GM12878 (cell line): ENCODE data around the gene NCBP3. TPM values are rescaled to one million over a fixed set of nuclear protein-coding genes. Genes with fewer than 3 reads are reported as not detected.

Experiments
- ATAC-seq: fragments of 200-7000 bp; cut with Tn5 transposase; 3 replicates; pipeline ENCODE4 v1.9.1; 2020; ENCODE audit warnings: mild to moderate bottlenecking, moderate library complexity
- BruUV-seq: library from RNA; stranded (reverse); fragments of 400-500 nt; replicated peaks from 2 replicates; lab custom pipeline; 2021; lab: Mats Ljungman, UMichigan
- CTCF ChIA-PET: fragments of 300-600 bp; sonication (Branson Sonifier 250); formaldehyde crosslinking; extraction: SDS; loops from one replicate; lab custom pipeline; 2021; ENCODE audit warnings: inconsistent platforms; lab: Yijun Ruan, JAX
- POLR2A ChIA-PET: fragments of 350-600 bp; formaldehyde crosslinking; extraction: SDS; loops from one replicate; lab custom pipeline; 2021; ENCODE audit warnings: inconsistent platforms; lab: Charles Lee
- RAD21 ChIA-PET: fragments of 300-600 bp; sonication (Branson Sonifier 250); formaldehyde crosslinking; loops from one replicate; lab custom pipeline; 2023; ENCODE audit warnings: antibody characterized with exemption; ENCODE audit not compliant: unreplicated experiment; lab: Charles Lee
- SMC1A ChIA-PET: fragments of 300-600 bp; sonication (Branson Sonifier 250); formaldehyde crosslinking; loops from one replicate; lab custom pipeline; 2023; ENCODE audit not compliant: unreplicated experiment, uncharacterized antibody; lab: Charles Lee
- DNase-seq: peaks from one replicate; pipeline ENCODE4 v3.0.0-alpha.2; 2011; ENCODE audit warnings: low read depth, low spot score
- FAIRE-seq: peaks from 3 replicates; lab custom pipeline; 2011; peaks lifted over from hg19 to GRCh38; lab: Jason Lieb, UNC
- H2AFZ ChIP-seq: 2 replicates; pipeline ENCODE4 v1.6.0; 2011; ENCODE audit warnings: low read depth, low read length, control low read depth; ENCODE audit not compliant: control insufficient read depth
- H3K27ac ChIP-seq: 2 replicates; pipeline ENCODE4 v1.5.1; 2011; ENCODE audit warnings: control low read depth; ENCODE audit not compliant: control insufficient read depth, insufficient read depth
- H3K27me3 ChIP-seq, 2 experiments: replicated peaks in 1 of 2; 2 replicates each; pipeline versions ENCODE4 v1.6.0 to v1.6.1; 2011; ENCODE audit warnings: low read length in 1 of 2; ENCODE audit not compliant: control insufficient read depth in 2 of 2, insufficient read depth in 2 of 2
- H3K36me3 ChIP-seq, 2 experiments: 2 replicates each; pipeline ENCODE4 v1.5.1; 2011; ENCODE audit warnings: low read length in 1 of 2; ENCODE audit not compliant: control insufficient read depth in 2 of 2, insufficient read depth in 2 of 2
- H3K4me1 ChIP-seq: 2 replicates; pipeline ENCODE4 v1.6.1; 2011; ENCODE audit warnings: mild to moderate bottlenecking, low read length, moderate library complexity, mixed read lengths; ENCODE audit not compliant: control insufficient read depth, insufficient read depth
- H3K4me2 ChIP-seq: 2 replicates; pipeline ENCODE4 v1.6.0; 2011; ENCODE audit warnings: control low read depth; ENCODE audit not compliant: control insufficient read depth, insufficient read depth
- H3K4me3 ChIP-seq: fragments of 200-600 bp; sonication (generic); 2 replicates; pipeline ENCODE4 v1.5.1; 2016
- H3K79me2 ChIP-seq: 2 replicates; pipeline ENCODE4 v1.6.0; 2011; ENCODE audit warnings: low read length; ENCODE audit not compliant: control insufficient read depth, insufficient read depth
- H3K9ac ChIP-seq: 2 replicates; pipeline ENCODE4 v1.8.0; 2011; ENCODE audit warnings: low read length, control low read depth, mixed read lengths; ENCODE audit not compliant: control insufficient read depth, insufficient read depth
- H3K9me3 ChIP-seq: replicated peaks from 3 replicates; pipeline ENCODE4 v1.5.1; 2011; ENCODE audit warnings: mild to moderate bottlenecking, low read length; ENCODE audit not compliant: control insufficient read depth, insufficient read depth
- H4K20me1 ChIP-seq: 2 replicates; pipeline ENCODE4 v1.6.0; 2011; ENCODE audit not compliant: control insufficient read depth, insufficient read depth
- BACH1 ChIP-seq: fragments of 450-650 bp; IDR thresholded peaks from 2 replicates; pipeline ENCODE4 v1.6.1; 2017; ENCODE audit warnings: mild to moderate bottlenecking, borderline replicate concordance
- BHLHE40 ChIP-seq, 2 experiments: fragments of 450-650 bp in 1 of 2; IDR thresholded peaks; 2 replicates each; pipeline ENCODE4 v1.6.1; 2011 to 2017; ENCODE audit warnings: low read depth in 2 of 2, borderline replicate concordance in 1 of 2, improper control_type of control experiment in 1 of 2, low read length in 1 of 2, mild to moderate bottlenecking in 1 of 2
- CBFB ChIP-seq: IDR thresholded peaks from 2 replicates; pipeline ENCODE4 v1.6.1; 2016; ENCODE audit warnings: antibody characterized with exemption, low read depth
- CREM ChIP-seq: IDR thresholded peaks from 2 replicates; pipeline ENCODE4 v1.6.1; 2014; ENCODE audit warnings: antibody characterized with exemption, low read depth
- EED ChIP-seq: sonication (generic); IDR thresholded peaks from 2 replicates; pipeline ENCODE4 v1.6.1; 2016; ENCODE audit warnings: antibody characterized with exemption, low read depth
- EGR1 ChIP-seq, 2 experiments: IDR thresholded peaks; 1 replicate in 1 of 2; 2 replicates in 1 of 2; pipeline ENCODE4 v1.6.1; 2011 to 2012; ENCODE audit warnings: low read depth in 2 of 2, low read length in 2 of 2, borderline replicate concordance in 1 of 2, mild to moderate bottlenecking in 1 of 2, moderate library complexity in 1 of 2
- ETV6 ChIP-seq, 2 experiments: fragments of 450-650 bp in 1 of 2; IDR thresholded peaks in 1 of 2; conservative IDR thresholded peaks in 1 of 2; 2 replicates each; pipeline ENCODE4 v1.6.1; 2014; ENCODE audit warnings: antibody characterized with exemption in 1 of 2, borderline replicate concordance in 1 of 2, low read depth in 1 of 2, mild to moderate bottlenecking in 1 of 2, moderate library complexity in 1 of 2
- JUNB ChIP-seq: IDR thresholded peaks from 2 replicates; pipeline ENCODE4 v1.6.1; 2016; ENCODE audit warnings: antibody characterized with exemption, mild to moderate bottlenecking
- MEF2A ChIP-seq: IDR thresholded peaks from 2 replicates; pipeline ENCODE4 v1.6.1; 2011; ENCODE audit warnings: low read depth, mild to moderate bottlenecking, low read length, moderate library complexity; ENCODE audit not compliant: insufficient read depth
- MTA3 ChIP-seq: IDR thresholded peaks from 2 replicates; pipeline ENCODE4 v1.6.1; 2012; ENCODE audit warnings: low read length, inconsistent platforms, borderline replicate concordance
- SIX5 ChIP-seq: IDR thresholded peaks from 2 replicates; pipeline ENCODE4 v1.6.1; 2011; ENCODE audit warnings: mild to moderate bottlenecking, low read depth, low read length, moderate library complexity; ENCODE audit not compliant: severe bottlenecking
- STAT1 ChIP-seq: fragments of 450-650 bp; conservative IDR thresholded peaks from 2 replicates; pipeline ENCODE4 v1.6.1; 2014; ENCODE audit warnings: antibody characterized with exemption, mild to moderate bottlenecking
- YY1 ChIP-seq: IDR thresholded peaks from 2 replicates; pipeline ENCODE4 v1.6.1; 2011; ENCODE audit warnings: low read depth, mild to moderate bottlenecking, low read length
- ZBED1 ChIP-seq: IDR thresholded peaks from 2 replicates; pipeline ENCODE4 v1.6.1; 2016; ENCODE audit warnings: borderline replicate concordance
- WGBS: methylation state at CpG from one replicate; pipeline ENCODE4 v1.1.6; 2016; ENCODE audit warnings: low lambda C conversion rate; ENCODE audit not compliant: insufficient replicate concordance, insufficient coverage; ENCODE audit errors: missing lambda C conversion rate; 5-methylcytosine and 5-hydroxymethylcytosine counted together
- in situ Hi-C: fragments of 300-500 bp; cut with MboI; formaldehyde crosslinking; loops from 9 replicates; pipeline ENCODE4 v1.14.3; 2018; ENCODE audit warnings: mixed read lengths
- intact Hi-C: fragments of 100-400 bp; cut with micrococcal nuclease; formaldehyde crosslinking; loops from one replicate; pipeline ENCODE4 v1.14.2; 2022; ENCODE audit not compliant: unreplicated experiment
- polyA plus RNA-seq, 11 experiments: library from polyadenylated mRNA; depleted of rRNA in 4 of 11; unstranded in 6 of 11; stranded (reverse) in 5 of 11; fragments of >200 nt; fragmentation: Nextera tagmentation in 4 of 11; fragmentation: Illumina TruSeq in 1 of 11; extraction: Ambion mirVana in 4 of 11; extraction: Trizol in 1 of 11; gene quantifications; 1 replicate in 1 of 11; 2 replicates in 10 of 11; pipeline versions ENCODE4 v1.2.1 to v1.2.3, GENCODE V29; 2011 to 2016; ENCODE audit warnings: inconsistent platforms in 2 of 11, missing spikeins in 2 of 11, low read depth in 1 of 11
- total RNA-seq, 4 experiments: library from RNA; depleted of rRNA in 3 of 4; stranded (reverse); fragments of >200 nt in 3 of 4; fragmentation: Illumina TruSeq in 1 of 4; extraction: Trizol in 1 of 4; gene quantifications; 2 replicates each; pipeline versions ENCODE4 v1.2.1 to v1.2.3, GENCODE V29; 2013 to 2021
- TF ChIP-seq, protein P1 (sequence below): IDR thresholded peaks from 2 replicates; pipeline ENCODE4 v1.6.1; 2011; ENCODE audit warnings: borderline replicate concordance, low read depth, mild to moderate bottlenecking, moderate library complexity, mixed read lengths, low read length; ENCODE audit not compliant: insufficient read depth; ENCODE audit errors: extremely low read length
- TF ChIP-seq, protein P2 (sequence below): fragments of 450-650 bp; IDR thresholded peaks from 2 replicates; pipeline ENCODE4 v1.6.1; 2016; ENCODE audit warnings: mild to moderate bottlenecking
- TF ChIP-seq, protein P3 (sequence below): fragments of 450-650 bp; IDR thresholded peaks from 2 replicates; pipeline ENCODE4 v1.6.1; 2016; ENCODE audit warnings: mild to moderate bottlenecking, moderate library complexity, borderline replicate concordance

The NCBP3 gene
- total and polyA plus RNA-seq, 10 of the 15 experiments (the other 5 are each of a cell fraction or from before 2014, with no cell fraction given) = 5.2 to 32.0 (median 23.2) TPM

DNA sequence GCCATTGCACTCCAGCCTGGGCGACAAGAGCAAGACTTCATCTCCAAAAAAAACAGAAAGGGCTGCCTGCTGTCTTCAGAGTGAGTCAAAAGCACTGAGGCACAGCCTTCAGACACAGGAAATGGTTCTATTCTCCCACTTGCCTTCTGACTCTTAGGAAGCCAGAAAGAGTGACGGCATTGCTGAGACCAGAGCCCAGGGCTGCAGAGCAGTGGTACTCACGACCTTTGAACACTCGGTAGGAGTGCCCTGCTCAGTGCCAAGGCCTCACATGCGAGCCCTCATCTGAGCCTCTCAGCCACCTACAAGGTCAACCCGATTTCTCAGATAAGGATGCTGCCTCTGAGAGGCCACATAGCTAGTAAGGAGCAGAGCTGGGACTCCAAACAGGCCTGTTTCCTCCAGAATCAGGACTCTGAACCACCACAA lies 41.5 kb downstream of the NCBP3 start:
- ChIA-PET SMC1A (interaction anchor here (0.6 to 3.9 kb wide), 9 partner anchors 8 to 95 kb away, joined by 3 to 22 read pairs (median 4); no protein-coding TSS in a partner anchor), RAD21 (interaction anchor here (0.9 to 2.3 kb wide), 5 partner anchors 23 to 160 kb away, joined by 3 to 20 read pairs (median 3); no protein-coding TSS in a partner anchor), POLR2A (interaction anchor here (1.0 to 1.3 kb wide), 2 partner anchors 8 to 78 kb away, joined by 3 to 4 read pairs; no protein-coding TSS in a partner anchor), CTCF (interaction anchor here (0.9 to 3.9 kb wide), 8 partner anchors 8 to 157 kb away, joined by 3 to 32 read pairs (median 4); no protein-coding TSS in a partner anchor)
- Histone ChIP-seq H3K79me2 (no peaks in the 10 kb centered on the region), H4K20me1 (no peaks in the 10 kb centered on the region), H2AFZ (peak overlapping the region; percentile 32; the same call in 1 of the 2 replicates), H3K9ac (no peak overlapping the region; the same call in 1 of the 2 replicates), H3K36me3 (no peaks in the 10 kb centered on the region; a peak in 1 of 4 replicates), H3K4me1 (peaks cover 18% of the 10 kb centered on the region), H3K9me3 (no peaks in the 10 kb centered on the region), H3K27ac (peak overlapping the region; percentile 67), H3K4me3 (peak overlapping the region; percentile 28; the same call in 1 of the 2 replicates), H3K27me3 (no peaks in the 10 kb centered on the region), H3K4me2 (peak overlapping the region; percentile 64)
- ATAC-seq = peak; percentile 95
- in situ Hi-C loops = no loop called here
- FAIRE-seq = no peak
- intact Hi-C loops = no loop called here
- BruUV-seq = no TSS peak
- 1% methylated on average over 6 of the region's 6 CpGs for WGBS
- peak; percentile 63 for DNase-seq
- TF ChIP-seq STAT1 (no peak), BACH1 (no peak), CBFB (0 out of 2 replicates have a peak, but pooled peaks have one; percentile 5), EED (peak; percentile 72), MTA3 (0 out of 2 replicates have a peak, but pooled peaks have one; percentile 41), ETV6 (conservative IDR thresholded peaks at IDR 0.05 in 1 of 2, IDR thresholded peaks at IDR 0.05 in 1 of 2; ENCODE audit: borderline replicate concordance in 1 of 2, low read depth in 1 of 2) (peak in 1 of 2 experiments; percentile 68; a peak in 2 of 4 replicates), EGR1 (IDR thresholded peaks at IDR 0.05; ENCODE audit: borderline replicate concordance in 1 of 2, low read depth in 2 of 2, low read length in 2 of 2) (no peak), BHLHE40 (IDR thresholded peaks at IDR 0.05; ENCODE audit: borderline replicate concordance in 1 of 2, low read depth in 2 of 2, low read length in 1 of 2) (peak in 1 of 2 experiments; percentile 48; a peak in 1 of 4 replicates), JUNB (peak; percentile 79), ZBED1 (no peak), CREM (peak; percentile 57; the same call in 1 of the 2 replicates), MEF2A (no peak), YY1 (peak; percentile 39; the same call in 1 of the 2 replicates), SIX5 (no peak)
- TF ChIP-seq, protein P1, sequence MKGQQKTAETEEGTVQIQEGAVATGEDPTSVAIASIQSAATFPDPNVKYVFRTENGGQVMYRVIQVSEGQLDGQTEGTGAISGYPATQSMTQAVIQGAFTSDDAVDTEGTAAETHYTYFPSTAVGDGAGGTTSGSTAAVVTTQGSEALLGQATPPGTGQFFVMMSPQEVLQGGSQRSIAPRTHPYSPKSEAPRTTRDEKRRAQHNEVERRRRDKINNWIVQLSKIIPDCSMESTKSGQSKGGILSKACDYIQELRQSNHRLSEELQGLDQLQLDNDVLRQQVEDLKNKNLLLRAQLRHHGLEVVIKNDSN = no peak
- TF ChIP-seq, protein P2, sequence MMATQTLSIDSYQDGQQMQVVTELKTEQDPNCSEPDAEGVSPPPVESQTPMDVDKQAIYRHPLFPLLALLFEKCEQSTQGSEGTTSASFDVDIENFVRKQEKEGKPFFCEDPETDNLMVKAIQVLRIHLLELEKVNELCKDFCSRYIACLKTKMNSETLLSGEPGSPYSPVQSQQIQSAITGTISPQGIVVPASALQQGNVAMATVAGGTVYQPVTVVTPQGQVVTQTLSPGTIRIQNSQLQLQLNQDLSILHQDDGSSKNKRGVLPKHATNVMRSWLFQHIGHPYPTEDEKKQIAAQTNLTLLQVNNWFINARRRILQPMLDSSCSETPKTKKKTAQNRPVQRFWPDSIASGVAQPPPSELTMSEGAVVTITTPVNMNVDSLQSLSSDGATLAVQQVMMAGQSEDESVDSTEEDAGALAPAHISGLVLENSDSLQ = 0 out of 2 replicates have a peak, but pooled peaks have one; percentile 24
- TF ChIP-seq, protein P3, sequence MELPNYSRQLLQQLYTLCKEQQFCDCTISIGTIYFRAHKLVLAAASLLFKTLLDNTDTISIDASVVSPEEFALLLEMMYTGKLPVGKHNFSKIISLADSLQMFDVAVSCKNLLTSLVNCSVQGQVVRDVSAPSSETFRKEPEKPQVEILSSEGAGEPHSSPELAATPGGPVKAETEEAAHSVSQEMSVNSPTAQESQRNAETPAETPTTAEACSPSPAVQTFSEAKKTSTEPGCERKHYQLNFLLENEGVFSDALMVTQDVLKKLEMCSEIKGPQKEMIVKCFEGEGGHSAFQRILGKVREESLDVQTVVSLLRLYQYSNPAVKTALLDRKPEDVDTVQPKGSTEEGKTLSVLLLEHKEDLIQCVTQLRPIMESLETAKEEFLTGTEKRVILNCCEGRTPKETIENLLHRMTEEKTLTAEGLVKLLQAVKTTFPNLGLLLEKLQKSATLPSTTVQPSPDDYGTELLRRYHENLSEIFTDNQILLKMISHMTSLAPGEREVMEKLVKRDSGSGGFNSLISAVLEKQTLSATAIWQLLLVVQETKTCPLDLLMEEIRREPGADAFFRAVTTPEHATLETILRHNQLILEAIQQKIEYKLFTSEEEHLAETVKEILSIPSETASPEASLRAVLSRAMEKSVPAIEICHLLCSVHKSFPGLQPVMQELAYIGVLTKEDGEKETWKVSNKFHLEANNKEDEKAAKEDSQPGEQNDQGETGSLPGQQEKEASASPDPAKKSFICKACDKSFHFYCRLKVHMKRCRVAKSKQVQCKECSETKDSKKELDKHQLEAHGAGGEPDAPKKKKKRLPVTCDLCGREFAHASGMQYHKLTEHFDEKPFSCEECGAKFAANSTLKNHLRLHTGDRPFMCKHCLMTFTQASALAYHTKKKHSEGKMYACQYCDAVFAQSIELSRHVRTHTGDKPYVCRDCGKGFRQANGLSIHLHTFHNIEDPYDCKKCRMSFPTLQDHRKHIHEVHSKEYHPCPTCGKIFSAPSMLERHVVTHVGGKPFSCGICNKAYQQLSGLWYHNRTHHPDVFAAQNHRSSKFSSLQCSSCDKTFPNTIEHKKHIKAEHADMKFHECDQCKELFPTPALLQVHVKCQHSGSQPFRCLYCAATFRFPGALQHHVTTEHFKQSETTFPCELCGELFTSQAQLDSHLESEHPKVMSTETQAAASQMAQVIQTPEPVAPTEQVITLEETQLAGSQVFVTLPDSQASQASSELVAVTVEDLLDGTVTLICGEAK = no peak
